ENCODE results near the gene TRAPPC12.

Gene TRAPPC12

GRCh38 chr2:3422161-3422779 is 42.8 kb downstream of the TRAPPC12 start:
- H3K4me3 ChIP-seq (ENCODE audit: low read depth, low read length) = no peak overlapping the region
- H3K4me1 ChIP-seq = no peaks in the 10 kb centered on the region
- DNase-seq = no peak
- H3K9me3 ChIP-seq = no peaks in the 10 kb centered on the region
- H3K27me3 ChIP-seq = no peaks in the 10 kb centered on the region
- TF ChIP-seq CTCF (IDR thresholded peaks at IDR 0.05; ENCODE audit: low read depth, low read length) = no peak
- peaks cover 37% of the 10 kb centered on the region for H3K36me3 ChIP-seq

- peak; percentile 77 for DNase-seq
- peak; percentile 99 for TF ChIP-seq CTCF (IDR thresholded peaks at IDR 0.05; ENCODE audit: low read depth, low read length)
- Histone ChIP-seq H3K36me3 (peaks cover 38% of the 10 kb centered on the region), H3K27me3 (no peaks in the 10 kb centered on the region), H3K4me1 (no peaks in the 10 kb centered on the region), H3K4me3 (ENCODE audit: low read depth, low read length) (no peak overlapping the region), H3K9me3 (no peaks in the 10 kb centered on the region)
Measured at GRCh38 chr2:3423492-3424170, 44.1 kb downstream of the TRAPPC12 start.

- no peaks in the 10 kb centered on the region for H3K4me1 ChIP-seq
- H3K27me3 ChIP-seq = no peaks in the 10 kb centered on the region
- no peak for DNase-seq
- TF ChIP-seq CTCF (IDR thresholded peaks at IDR 0.05; ENCODE audit: low read depth, low read length) = no peak
- no peak overlapping the region for H3K4me3 ChIP-seq (ENCODE audit: low read depth, low read length)
- H3K36me3 ChIP-seq = peaks cover 43% of the 10 kb centered on the region
- H3K9me3 ChIP-seq = no peaks in the 10 kb centered on the region
Measured at GRCh38 chr2:3424171-3424795, 44.8 kb downstream of the TRAPPC12 start.

- H3K4me3 ChIP-seq (ENCODE audit: low read depth, low read length) = no peak overlapping the region
- DNase-seq = no peak
- peaks cover 39% of the 10 kb centered on the region for H3K36me3 ChIP-seq
- no peaks in the 10 kb centered on the region for H3K9me3 ChIP-seq
- H3K4me1 ChIP-seq = peaks cover 3% of the 10 kb centered on the region
- TF ChIP-seq CTCF (IDR thresholded peaks at IDR 0.05; ENCODE audit: low read depth, low read length) = no peak
- H3K27me3 ChIP-seq = no peaks in the 10 kb centered on the region
Measured at GRCh38 chr2:3426615-3427014, 47.1 kb downstream of the TRAPPC12 start.

- Histone ChIP-seq H3K9me3 (no peaks in the 10 kb centered on the region), H3K4me3 (ENCODE audit: low read depth, low read length) (no peak overlapping the region), H3K4me1 (peaks cover 3% of the 10 kb centered on the region), H3K36me3 (peaks cover 41% of the 10 kb centered on the region), H3K27me3 (no peaks in the 10 kb centered on the region)
- no peak for DNase-seq
- TF ChIP-seq CTCF (IDR thresholded peaks at IDR 0.05; ENCODE audit: low read depth, low read length) = no peak
Measured at GRCh38 chr2:3427272-3427671, 47.8 kb downstream of the TRAPPC12 start.

- no peak for TF ChIP-seq CTCF (IDR thresholded peaks at IDR 0.05; ENCODE audit: low read depth, low read length)
- peaks cover 36% of the 10 kb centered on the region for H3K36me3 ChIP-seq
- H3K4me3 ChIP-seq (ENCODE audit: low read depth, low read length) = no peak overlapping the region
- peaks cover 3% of the 10 kb centered on the region for H3K4me1 ChIP-seq
- H3K9me3 ChIP-seq = no peaks in the 10 kb centered on the region
- no peaks in the 10 kb centered on the region for H3K27me3 ChIP-seq
- DNase-seq = no peak
Measured at GRCh38 chr2:3428577-3428976, 49.1 kb downstream of the TRAPPC12 start.
